ENCODE results near the gene PRKCSH.

Gene PRKCSH

DNA sequence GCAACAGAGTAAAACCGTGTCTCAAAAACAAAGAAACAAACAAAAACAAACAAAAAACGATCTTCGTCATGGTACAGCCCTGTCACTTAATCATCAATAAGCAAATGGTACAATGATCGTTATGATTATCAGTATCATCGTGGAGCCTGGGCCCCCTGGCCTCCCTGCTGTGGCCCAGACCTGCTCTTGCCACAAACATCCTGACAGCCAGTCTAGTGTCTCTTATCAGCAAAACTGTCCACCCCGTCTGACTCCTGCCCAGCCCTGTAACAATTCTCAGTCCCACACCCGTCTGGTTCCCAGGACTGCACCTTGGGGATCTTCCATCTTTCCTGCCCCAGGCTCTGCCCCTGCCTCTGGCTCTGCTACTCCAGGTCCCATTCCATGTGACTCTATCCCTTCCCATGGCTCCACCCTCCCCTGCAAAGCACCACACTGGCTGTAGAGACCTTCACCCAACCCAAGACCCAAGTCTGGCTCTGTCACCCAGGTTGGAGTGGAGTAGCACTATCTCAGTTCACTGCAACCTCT is 64.5 kb downstream of the PRKCSH start:
- DNase-seq (ENCODE audit: low read depth in 3 of 3) = no peak
